HK-2 (cell line): Measurements from ENCODE around the gene MACROD2.
"Not testable (repeated sequence)": the region's sequence is repeated elsewhere in the genome, so short reads cannot be mapped to it uniquely, and the experiment has no call there.

Source experiments
- DNase-seq: peaks from one replicate; pipeline ENCODE4 v3.0.0-alpha.2; 2018; ENCODE audit not compliant: unreplicated experiment

The MACROD2 gene

DNA sequence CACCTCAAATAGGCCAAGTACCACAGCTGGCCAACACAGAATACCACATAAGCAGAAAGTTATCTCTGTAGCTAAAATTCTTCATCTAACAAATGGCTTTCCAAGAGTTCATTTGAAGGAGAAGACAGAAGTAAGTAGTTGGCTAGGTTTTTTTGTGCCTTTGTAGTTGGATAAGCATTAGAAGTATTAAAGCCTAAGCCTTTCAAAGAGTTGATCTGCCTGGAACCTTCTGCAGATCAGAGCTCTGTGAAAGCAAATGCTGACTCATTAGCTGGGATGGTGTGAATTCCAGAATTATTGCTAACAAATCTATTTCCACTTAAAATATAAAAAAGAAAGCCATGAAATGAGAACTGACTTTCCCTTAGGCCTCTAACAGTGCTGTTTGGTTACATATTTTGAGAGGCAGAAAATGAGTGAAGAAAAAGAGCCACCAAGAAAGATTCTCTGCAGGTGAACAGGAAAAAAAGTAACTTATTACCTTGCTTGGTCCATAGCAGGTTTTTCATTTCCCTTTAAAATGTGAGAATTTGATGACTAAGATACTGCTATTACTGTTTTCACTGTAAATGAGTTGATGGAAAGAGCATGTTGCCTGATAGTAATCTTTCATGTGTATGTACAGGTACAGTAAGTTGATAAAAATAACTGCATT, 1105.3 kb downstream of the MACROD2 start:
- DNase-seq, result no peak

DNA sequence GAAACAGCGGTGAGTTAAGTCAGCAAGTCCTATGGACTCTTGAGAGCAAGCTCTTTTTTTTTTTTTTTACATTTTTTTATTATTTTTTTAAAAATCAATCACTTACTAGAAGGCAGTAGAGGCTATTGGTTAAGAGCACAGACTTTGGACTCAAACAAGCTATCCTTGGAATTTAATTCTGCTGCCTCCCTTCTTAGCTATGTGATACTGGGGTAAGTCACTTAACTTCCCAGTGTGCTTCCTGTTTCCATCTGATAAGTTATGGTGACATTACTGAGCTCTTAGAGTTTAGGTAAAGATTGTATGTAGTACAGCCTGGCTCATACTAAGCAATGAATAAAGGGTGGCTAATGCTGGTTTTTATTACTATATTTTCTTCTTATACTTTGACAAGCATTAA, 1112.6 kb downstream of the MACROD2 start:
- DNase-seq, result no peak

DNA sequence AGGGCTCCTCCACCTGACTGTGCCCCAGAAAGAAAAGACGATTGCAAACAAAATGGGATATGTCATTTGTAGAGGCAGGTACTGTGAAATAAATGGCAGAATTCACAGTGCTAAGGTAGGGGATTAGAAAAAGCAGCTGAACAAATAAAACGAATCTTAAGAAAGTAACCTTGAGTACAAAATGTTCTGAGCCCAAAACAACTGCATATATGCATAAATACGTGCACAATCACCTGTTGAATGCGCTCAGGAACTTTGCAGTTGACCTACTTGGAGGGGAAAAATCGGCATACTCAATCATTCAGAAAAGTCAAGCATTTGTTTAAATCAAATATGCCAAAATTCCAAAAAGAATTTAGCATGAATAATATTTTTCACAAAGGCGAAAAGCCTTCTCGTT, 1114.2 kb downstream of the MACROD2 start:
- no peak for DNase-seq

DNA sequence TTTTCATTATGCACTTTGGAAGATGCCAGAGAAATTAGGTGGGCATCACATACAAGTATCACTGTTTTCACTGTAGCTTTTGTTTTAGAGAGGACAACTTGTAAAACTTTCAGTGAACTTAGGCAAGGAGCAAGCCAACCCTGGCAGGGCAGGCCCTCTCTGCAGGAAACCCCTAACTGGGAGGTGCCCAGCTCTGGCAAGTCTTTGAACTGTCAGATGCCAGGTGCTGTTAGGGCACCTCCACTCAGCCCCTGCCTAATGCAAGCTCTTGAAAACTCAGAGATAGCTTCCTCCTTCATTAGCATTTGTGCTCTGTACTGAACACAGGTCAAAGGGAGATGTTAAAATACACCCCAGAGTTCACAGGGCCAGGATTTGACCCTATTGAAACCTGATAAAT, 1116.3 kb downstream of the MACROD2 start:
- DNase-seq, result no peak

DNA sequence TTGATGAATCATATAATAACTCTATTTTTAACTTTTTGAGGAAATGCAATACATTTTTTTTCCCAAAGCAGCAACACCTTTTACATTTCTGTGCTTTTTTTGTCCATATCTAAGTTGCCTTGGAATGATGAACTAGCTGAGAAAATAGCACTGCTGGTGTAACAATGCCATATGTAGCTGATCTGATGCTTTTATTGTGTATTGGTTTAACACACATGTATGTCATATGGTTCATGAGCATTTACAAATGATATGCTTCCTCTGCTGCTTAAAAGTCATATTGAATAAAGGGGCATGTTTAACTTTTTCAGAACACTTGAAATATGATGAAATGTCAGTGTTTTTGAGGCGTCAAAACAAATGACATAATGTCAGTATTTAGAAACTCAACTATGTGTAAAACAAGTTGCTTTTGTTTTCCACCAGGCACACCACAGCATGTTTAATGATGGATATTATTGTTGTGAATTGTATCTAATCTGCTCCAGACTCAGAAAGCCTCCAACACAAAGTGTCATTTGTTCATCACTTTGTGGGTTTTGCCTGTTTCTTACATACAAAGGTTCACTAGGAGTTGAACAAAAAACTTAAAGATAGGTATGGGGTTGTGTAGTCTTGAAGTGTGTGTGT, 1117.9 kb downstream of the MACROD2 start:
- DNase-seq, result no peak

DNA sequence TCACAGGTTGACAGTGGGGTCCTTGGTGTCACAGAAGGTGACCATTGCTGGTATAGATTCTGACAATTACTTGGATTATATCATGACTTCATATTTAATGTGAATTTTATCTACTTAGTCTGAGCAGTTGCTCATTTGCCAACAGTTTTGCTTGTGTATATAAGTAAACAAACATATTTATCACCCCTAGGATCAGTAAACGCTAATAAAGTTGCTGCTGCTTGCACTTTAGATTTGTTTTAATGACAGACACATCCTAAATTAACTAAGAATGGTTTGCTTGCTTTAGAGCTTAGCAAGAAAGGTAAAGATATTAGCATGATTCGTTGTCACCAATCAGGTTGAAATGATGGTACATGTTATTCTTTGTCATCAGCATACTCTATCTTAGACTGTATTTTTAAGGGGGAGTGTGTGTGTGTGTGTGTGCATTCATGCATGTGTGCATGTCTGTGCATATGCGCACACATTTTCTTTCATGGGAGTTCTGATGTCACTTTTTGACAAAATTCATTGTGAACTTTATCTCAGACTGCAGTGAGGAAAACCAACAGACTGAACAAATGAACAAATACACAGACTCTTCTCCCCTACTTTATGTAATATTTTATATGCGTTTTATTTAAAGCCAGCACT, 1124.7 kb downstream of the MACROD2 start:
- DNase-seq, result no peak

DNA sequence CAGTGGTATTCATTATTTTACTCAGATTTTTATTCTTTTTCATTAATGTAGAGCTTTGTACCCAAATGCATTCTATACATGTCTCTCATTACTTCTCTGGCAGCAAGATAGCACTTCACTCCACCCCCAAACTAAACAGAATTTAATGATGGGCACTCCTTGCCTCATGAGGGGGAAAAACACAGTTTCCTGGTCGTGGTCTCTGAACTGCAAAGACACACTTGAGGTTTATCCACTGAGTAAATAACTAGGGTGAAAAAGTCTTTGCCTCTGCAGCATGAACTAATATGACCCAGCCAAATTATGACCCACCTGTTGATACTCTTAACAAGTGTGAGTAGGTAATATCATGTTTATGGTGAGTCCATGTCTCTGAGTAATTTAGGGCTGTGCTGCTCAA, 1127.3 kb downstream of the MACROD2 start:
- no peak for DNase-seq

DNA sequence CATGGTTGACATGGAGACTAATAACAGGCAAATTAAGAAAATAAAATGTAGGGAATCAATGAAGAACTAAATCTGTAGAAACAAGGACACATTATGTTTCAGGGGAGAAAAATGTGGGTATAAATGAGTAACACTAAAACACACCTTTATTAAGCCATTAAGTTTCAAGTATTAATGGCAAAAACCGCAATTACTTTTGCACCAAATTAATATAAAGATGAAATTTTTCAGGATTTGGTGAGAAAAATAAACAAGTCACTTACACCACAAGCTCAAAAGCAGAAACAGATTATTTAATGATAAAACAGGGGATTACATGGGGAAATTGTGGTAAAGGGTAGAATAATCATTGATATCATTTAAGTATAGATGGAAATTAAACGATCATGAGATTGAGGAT, 1135.9 kb downstream of the MACROD2 start:
- DNase-seq, result no peak

DNA sequence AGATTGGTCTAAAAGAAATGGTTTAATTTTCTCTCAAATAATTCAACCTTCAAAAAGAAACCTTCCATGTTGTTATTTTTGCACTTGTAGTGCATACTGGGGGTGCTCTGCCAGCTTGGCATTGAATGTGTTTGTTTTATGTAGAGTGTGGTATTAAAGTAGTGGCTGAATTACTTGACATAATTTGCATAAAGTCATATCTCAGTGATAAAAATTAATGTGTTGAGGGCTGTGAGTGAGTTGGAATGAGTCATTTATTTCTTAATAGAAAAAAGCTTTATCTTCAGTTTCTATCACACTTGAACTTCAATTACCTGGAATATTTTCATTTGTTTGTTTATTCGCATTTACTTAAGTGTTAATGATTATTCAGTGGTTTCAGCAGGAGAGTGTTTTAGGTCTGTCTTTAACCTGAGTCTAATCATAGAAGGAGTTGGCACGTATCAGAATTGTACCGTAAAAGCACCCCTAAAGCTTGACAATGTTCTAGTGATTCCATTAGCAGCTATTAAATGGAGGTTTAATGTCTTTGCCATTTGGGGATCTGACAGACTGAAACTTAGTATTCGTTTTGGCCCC, 1143.3 kb downstream of the MACROD2 start:
- DNase-seq, result no peak

DNA sequence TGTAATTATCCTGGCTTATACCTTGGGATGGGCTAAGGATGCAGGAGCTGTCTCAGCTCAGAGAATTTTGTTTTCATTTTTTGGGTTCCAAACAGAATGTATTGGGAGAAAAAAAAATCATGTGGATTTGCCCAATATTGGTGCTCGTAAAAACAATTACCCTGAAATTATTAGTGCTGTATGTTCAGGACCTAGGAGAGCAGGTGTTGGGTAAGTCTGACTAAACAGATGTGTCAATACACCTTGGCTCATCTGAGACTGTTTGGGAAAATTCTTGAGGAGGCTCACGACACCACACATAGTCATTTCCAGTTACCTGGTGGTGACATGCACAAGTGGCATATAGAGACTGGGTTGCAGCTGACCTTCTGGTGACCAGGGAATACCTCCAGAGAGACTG, 1144.2 kb downstream of the MACROD2 start:
- no peak for DNase-seq

DNA sequence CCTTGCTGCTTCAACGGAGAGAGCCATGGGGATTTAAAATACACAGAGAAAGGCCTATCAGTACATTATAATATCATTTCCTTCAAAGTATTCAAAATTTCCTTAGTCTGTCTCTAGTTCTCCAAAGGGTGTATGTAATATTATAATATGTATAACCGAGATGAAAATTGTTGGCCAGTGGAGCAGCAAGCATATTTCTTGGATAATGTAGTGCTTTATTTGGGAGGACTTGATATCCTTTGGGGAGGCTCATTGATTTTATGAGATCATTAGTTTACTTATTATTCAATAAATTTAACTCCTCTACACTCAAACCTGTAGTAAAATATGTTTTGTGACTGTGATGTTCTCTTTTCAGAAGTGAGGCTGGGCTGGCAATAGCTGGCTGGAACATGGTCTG, 1145.0 kb downstream of the MACROD2 start:
- DNase-seq, result no peak

DNA sequence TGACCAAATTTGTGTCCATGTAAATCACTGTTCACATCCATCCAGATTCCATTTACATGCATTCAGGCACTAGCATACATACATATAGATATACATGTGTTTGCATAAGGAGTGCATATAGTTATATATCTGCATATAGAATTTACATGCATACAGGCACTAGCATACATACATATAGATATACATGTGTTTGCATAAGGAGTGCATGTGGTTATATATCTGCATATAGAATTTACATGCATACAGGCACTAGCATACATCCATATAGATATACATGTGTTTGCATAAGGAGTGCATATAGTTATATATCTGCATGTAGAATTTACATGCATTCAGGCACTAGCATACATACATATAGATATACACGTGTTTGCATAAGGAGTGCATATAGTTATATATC, 1145.6 kb downstream of the MACROD2 start:
- not testable (repeated sequence) for DNase-seq

DNA sequence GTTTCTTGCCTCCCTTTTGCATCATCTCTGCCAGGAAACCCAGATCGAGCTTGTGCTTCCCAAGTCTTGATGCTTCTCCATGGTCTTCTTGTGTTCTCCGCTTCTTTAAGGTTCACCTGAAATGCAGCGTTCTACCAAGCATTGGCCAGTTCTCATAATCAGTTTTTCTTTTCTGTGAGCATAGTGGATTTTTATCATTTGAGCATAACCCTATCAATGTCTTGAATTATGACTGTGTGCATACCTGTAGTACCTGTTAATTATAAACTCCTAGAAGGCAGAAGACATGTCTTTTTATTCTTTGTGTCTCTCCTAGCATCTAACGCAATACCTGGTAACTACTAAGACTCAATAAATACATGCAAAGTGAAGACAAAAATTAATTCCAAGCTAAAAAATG, 1146.5 kb downstream of the MACROD2 start:
- DNase-seq, result no peak

DNA sequence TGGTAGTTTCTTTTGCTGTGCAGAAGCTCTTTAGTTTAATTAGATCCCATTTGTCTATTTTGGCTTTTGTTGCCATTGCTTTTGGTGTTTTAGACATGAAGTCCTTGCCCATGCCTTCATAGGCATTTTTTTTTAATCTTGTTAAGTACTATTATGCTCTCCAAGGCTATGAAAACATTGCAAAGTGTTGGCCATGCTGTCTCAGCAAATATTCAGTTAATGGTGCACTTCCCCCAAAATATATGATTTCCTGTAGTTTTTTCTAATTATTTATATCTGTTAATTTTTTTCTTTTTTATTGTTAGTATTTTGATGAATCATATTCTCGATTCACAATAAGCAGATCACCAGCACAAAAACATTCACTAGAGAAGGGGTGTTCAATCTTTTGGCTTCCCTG, 1148.2 kb downstream of the MACROD2 start:
- DNase-seq, result no peak

DNA sequence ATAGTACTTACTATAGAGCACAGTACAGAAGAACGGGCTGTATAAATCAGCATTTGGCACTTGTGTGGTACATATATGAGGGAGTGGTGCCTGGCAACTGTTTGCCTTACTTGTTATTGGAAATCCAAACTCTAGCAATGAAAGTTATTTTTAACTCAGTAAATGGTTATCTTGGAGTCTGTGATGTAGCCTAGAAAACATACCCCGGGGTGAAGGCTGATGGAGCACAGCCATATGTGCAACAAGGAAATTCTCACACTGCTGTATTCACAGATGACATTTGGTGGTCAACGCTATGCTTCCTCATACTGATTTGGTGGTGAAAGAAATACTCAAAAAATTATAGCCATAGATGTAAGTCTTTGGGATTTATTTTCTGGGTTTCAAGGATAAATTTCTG, 1149.6 kb downstream of the MACROD2 start:
- no peak for DNase-seq

DNA sequence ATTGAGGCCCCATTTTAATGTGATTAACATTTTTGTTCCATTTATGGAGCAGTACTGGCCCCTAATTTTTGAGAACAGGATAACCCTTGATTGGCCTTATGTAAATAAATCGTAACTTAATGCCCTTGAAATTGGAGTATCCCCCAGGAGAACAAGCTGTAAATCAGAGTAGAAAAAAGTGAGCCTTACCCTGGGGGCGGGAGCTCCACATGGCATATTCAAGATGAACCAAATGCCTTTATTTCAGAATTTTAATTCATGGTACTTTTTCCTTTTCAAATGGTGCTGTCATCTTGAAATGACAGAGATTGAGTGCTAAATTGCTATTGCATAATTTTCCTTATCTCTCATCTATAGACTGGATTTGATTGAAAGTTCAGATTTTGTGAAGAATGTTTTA, 1151.6 kb downstream of the MACROD2 start:
- DNase-seq, result no peak

DNA sequence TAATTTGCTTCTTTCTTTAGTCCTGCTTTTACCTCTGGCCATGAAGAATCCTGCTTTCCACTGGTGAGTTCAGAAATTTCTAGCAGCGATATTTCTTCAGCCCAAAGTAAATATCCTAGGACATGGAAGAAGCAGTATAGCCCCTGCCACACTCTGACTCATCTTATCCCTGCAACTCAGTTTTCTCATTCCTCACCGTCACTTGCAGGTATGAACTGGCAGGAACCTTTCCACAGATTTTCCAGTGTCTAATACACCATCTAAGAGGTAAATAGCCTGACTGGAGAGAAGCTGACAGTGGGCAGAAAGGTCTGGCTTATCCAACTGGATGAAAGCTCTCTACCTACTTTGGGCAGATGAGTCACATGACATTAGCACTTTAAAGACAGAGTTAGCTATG, 1158.8 kb downstream of the MACROD2 start:
- no peak for DNase-seq

DNA sequence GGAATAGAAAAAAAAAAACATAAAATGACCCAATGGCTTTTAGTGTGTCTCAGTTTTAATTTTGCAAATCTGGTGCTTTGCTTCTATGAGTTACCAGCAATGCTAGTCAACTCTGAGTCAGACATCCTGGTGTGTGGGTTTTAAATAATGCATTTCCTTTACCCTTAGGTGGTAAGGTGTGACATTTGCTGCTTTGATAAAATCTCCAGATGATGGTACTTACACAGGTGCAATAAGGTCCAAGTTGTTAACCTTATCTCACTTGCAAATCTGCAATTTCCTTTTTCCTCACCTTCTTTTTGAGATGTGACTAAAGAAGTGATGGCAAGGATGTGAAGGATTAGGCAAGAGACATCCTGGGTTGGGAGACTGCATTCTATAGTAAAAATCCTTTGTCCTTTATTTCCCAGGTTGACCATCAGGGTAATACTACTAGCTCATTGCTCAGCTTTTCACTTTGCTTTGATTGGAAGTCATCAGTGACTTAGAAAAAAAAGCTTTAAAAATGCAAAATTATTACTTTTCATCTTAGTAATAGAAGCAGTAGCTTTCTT, 1160.6 kb downstream of the MACROD2 start:
- DNase-seq, result no peak

DNA sequence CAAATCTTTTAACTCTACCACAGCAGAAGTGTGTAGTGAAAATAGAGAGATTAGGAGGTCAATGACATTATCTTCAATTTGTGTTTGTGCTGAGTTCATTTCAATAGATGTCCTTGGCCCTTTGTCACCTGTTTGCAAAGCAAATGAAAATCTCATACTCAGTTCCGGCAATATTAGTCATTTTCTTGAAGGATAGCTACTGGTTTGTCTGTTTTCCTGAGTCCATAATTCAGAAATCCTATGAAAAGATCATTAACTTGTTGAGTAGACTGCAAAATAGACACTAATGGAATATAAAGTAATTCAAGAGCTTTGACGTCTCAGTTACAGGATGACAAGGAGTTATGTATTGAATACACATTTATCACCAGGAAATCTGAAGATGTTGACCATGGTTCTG, 1163.2 kb downstream of the MACROD2 start:
- no peak for DNase-seq

DNA sequence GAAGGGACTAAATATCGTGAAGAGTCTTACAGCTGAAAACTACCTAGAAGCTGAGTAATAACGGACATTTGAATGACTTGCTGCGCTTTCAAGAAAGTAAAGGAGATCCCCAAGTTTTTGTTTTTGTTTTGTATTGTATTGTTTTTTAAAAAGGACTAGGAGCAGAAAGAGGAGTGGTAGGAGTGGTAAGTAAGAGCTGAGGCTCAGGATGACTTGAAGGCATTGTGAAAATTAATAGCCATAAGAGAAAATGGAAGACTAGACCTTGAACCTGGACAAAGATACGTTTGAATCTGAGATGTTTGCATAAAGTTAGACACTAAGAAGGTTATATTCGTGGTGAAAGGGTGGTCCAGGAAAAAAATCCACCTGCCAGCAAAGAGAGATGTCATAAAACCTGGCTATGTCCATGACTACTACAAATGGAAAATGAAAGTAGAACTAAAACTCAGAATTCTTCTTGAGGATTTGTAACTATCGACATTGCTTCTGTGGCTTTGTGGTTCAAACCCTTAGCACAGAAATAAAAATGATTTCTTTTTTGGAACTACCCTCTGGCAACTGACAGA, 1166.8 kb downstream of the MACROD2 start:
- DNase-seq, result no peak

DNA sequence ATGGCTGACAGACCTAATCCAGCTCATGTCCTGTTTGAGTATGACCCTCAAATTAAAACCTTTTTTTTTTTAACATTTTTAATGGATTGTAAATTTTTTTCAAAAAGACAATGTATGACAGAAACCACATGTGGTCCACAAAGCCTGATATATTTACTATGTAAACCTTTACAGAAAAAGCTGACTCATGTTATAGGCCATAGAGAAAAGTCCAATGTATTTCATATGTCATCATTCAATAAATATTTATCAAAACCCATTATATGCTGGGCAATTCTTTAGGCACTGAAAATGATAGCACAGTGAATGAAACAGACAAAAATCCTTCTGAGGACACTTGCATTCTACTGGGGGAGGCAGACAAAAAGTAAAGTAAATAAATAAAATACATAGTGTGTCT, 1168.3 kb downstream of the MACROD2 start:
- no peak for DNase-seq

DNA sequence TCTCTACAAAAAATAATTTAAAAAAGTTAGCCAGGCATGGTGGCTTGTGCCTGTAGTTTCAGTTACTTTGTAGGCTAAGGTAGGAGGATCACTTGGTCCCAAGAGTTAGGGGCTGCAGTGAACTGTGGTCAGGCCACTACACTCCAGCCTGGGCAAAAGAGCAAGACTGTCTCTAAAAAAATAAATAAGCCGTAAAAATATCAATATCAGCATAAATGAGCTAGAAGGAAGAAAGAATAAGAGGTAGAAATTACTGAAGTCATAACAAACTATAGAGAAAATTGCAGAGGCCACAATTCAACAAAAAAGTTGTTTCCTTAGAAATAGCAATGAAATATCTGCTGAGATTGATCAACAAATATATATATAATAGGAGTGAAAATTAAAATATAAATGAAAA, 1169.4 kb downstream of the MACROD2 start:
- DNase-seq, result no peak

DNA sequence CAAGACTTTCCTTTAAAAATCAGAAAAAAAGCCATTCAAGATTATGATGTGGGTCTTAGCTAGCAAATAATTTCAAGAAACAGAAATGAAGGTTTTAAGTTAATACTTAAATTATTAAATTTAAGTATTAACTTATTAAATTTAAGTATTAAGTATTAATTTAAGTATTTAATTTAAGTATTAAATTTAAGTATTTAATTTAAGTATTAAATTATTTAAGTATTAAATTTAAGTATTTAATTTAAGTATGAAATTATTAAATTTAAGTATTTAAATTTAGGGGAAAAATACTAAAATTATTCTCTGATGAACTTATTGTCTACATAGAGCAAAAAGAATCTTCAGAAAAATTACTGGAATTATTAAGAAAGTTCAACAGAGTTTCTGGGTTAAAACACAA, 1171.4 kb downstream of the MACROD2 start:
- DNase-seq, result no peak
